ENCODE results near the gene TLCD3B.

- TF ChIP-seq NFIC (IDR thresholded peaks at IDR 0.05) (no peak), MAX (IDR thresholded peaks at IDR 0.05) (no peak), EP300 (IDR thresholded peaks at IDR 0.05; ENCODE audit: borderline replicate concordance) (no peak), ZBTB7A (IDR thresholded peaks at IDR 0.05; ENCODE audit: low read depth) (no peak), REST (IDR thresholded peaks at IDR 0.05; ENCODE audit: low read depth) (no peak), RAD21 (IDR thresholded peaks at IDR 0.05; ENCODE audit: low read depth) (no peak)
Measured at GRCh38 chr16:30025574-30025973, 5.5 kb downstream of the TLCD3B start.
